Measurements from ENCODE around the gene PIM2.

The PIM2 gene

DNA sequence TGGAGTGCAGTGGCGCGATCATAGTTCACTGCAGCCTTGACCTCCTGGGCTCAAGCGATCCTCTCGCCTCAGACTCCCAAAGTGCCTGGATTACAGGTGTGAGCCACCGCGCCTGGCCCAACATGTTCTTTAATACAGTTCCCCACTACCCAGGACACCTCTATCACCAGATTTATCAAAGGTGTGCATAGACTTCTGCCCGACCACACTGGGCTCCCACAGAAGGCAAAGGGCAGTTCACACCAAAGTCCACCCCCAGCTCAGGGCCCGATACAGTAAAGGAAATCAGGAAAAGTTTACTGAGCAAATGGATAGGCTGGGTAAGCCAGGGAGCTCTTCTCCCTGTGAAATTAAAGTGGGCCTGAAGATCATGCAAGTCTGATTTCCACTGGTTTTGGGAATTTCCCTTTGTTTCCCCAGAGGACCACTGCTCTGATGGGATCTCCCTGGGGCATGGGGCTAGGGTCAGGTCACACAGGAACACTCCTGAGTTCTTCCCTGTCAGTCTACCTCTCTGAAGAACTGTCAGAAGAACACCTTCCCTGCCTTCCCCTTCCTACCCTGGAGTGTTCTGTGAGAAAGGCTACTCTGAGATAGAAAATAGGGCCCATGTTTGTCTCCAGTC, 17.7 kb upstream of the PIM2 start:
- H3K4me3 ChIP-seq (ENCODE audit: low read depth, low read length) = no peak overlapping the region

DNA sequence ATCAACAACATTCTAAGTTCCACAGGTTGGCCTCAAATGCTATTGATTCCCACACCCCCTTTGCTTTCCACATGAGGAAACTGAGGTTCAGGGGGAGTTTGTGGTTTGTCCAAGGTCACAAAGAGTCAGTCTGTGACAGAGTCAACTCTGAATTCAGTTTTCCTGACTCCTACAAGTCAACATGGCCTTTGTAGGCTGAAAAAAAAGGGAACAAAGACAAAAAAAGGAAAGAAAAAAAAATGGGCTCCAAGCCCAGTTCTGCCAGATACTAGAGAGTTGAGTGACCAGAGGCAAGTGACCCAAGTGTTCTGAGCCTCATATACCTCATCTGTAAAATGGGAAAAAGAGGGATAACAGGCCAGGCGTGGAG, 16.5 kb upstream of the PIM2 start:
- H3K4me3 ChIP-seq (ENCODE audit: low read depth, low read length) = no peak overlapping the region

DNA sequence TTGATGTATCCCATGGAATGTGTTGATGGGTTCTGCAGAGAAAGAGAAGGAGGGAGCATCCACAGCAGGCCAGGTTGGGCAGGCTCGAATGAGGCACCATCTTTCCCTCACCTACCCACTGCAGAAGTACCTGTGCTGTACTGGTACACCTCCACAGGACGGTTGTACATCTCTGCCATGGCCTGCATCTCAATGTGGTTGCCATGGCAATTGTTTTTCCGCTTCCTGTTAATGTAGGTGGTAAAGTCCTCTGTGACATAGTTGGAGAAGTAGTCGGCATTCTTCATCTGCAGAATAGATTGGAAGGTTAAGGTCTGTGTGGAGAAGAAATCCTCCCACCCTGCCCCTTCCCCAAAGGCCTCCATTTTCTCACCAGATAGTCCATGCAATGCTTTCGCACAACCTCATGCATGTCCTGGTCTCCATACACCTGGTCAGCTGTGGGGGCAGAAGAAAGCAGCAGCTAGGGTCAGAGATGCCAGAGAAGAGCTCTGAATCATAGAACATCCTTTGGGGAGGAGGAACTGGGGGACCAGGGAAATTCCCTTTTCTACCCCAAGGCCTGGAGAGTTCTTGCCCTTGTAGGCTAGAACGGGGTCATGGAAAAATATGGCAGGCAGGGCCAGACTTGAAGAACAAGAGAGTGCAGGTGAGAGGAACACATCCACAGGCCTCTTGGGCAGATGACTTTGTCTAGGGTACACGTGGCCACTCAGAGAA, 15.9 kb upstream of the PIM2 start:
- H3K4me3 ChIP-seq (ENCODE audit: low read depth, low read length) = no peak overlapping the region

- no peak overlapping the region for H3K4me3 ChIP-seq (ENCODE audit: low read depth, low read length)
These were observed 14.9 kb upstream of the PIM2 start for GRCh38 chrX:48933757-48934156.

DNA sequence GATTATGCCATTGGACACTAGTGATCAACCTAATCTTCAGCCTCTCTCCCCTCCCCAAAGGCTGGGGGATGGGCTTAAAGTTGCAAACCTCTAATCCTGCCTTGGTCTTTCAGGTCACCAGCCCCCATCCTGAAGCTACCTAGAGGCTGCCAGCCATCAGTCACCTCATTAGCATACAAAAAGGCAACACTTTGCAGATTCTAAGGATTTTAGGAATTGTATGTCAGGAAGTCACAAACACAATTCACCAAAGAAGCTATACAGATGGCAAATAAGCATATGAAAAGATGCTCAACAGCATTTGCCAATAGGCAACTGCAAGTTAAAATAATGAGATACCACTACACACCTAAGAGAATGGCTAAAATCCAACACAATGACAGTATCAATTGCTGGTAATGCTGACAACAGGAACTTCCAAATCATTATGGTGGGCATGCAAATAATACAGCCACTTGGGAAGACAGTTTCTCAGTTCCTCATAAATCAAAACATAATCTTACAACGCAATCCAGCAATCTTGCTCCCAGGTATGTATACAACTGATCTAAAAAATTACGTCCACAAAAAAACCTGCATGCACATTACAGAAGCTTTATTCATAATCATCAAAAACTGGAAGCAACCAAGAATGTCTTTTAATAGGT, 9.0 kb upstream of the PIM2 start:
- no peak overlapping the region for H3K4me3 ChIP-seq (ENCODE audit: low read depth, low read length)

DNA sequence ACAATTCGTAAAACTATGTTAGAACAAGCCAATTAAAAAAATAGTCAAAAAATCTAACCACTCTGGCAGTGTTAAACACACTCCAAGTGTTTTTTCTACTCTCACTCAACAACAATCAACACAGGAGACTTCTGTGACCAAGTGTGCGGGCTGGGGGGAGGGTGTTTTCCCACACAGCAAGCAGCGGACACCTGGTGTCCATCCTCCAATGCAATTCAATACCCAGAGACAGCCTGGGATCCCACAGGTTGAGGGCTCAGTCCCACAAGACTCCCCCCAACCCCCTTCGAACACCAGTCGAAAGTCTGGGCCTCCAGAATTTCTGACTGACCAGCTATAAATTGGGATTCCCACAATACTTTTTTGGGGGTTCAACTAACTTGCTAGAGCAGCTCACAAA, 8.3 kb upstream of the PIM2 start:
- H3K4me3 ChIP-seq (ENCODE audit: low read depth, low read length) = no peak overlapping the region

DNA sequence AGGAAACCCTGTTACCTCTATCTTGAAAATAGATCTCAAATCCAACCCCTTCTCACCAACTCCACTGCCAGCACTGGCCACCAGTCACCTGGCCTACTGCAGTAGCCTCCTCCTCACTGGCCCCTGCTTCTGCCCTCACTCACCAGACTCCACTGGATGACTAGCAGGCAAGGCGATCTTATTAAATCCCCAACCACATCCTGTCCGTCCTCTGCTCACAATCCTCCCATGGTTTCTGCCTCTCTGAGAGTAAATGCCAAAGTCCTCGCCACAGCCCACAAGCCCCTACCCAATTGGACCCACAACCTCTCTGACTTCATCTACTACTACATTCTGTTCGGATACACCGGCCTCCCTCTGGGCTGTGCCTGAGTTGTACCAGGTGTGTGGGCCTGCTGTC, 5.4 kb upstream of the PIM2 start:
- H3K4me3 ChIP-seq (ENCODE audit: low read depth, low read length) = no peak overlapping the region

DNA sequence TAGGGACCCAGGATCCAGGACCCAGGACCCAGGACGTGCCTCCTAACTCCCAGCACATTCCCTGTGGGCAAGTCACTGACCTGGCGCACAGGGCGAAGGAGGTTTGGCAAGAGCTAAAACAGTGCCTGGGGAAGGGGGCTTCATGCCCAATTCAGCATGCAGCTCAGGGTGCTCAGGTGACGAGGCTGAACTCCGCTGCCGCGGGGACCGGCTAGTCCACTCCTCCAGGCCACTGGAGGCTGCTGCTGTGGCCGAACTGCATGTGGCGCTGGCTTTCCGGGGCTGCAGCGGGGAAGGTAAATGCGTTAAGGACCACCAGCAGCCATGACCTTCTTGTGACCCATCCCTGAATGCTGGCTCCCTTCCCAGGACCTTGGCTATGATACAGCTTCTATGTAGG, 4.9 kb upstream of the PIM2 start:
- H3K4me3 ChIP-seq (ENCODE audit: low read depth, low read length) = no peak overlapping the region

- H3K4me3 ChIP-seq (ENCODE audit: low read depth, low read length) = no peak overlapping the region
These were observed 1.9 kb upstream of the PIM2 start for GRCh38 chrX:48920718-48921104.

DNA sequence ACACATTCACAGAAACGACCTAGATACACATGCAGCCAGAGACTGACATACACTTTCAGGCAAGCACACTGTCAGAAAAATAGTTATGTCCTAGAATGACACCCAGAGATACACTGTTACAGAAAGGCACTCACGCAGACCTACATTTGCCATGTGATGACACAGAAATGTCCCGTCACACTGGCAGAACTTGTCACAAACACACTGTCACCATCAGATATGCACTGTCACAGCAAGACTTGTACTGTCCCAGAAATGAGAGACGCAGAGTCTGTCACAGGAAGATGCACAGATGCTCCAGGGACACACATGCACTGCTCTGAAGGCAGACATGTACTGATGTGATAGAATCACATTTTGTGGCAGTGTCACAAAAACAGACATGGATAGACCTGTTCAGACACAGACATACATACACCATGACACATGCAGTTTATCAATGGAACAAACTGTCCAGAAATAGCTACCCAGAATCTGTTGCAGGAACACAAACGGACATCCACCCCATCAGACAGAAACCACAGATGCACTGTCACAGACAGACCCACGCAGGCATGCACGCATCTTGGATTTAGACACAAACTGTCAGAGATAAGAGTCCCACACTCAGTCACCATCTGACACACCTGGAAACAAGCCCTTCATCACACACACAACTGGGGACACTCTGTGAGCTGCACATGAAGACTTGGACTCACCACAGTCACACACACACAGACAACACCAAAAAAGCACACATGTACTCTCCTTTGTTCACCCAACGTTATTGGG, 1.3 kb upstream of the PIM2 start:
- peak overlapping the region; percentile 33 for H3K4me3 ChIP-seq (ENCODE audit: low read depth, low read length)

DNA sequence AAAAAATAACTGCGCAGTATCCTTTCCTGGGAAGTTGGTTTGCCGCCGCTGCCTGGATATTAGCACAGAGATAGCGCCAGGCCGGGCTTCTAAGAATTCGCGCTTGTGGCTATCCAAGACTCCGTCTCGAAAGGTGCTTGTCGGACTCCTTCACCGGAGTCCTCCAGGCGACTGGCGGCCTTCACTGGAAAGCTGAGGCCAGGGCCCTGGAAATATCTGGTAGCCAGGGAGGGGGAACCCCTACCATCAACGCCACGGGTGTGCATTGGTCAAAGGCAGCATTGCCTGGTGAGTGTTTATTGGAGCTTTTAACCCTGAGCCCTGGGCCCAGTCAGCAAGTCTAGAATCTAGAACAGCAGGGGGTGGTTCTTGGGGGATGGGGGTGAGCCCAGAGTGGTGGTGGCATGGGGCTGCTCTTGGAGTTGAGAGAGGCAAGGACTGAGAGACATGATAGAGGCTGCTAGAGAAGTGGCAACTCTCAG, 577 bp upstream of the PIM2 start:
- peak overlapping the region; percentile 33 for H3K4me3 ChIP-seq (ENCODE audit: low read depth, low read length)

- peak overlapping the region; percentile 88 for H3K4me3 ChIP-seq (ENCODE audit: low read depth, low read length)
These were observed 552 bp downstream of the PIM2 start for GRCh38 chrX:48918301-48918642.

DNA sequence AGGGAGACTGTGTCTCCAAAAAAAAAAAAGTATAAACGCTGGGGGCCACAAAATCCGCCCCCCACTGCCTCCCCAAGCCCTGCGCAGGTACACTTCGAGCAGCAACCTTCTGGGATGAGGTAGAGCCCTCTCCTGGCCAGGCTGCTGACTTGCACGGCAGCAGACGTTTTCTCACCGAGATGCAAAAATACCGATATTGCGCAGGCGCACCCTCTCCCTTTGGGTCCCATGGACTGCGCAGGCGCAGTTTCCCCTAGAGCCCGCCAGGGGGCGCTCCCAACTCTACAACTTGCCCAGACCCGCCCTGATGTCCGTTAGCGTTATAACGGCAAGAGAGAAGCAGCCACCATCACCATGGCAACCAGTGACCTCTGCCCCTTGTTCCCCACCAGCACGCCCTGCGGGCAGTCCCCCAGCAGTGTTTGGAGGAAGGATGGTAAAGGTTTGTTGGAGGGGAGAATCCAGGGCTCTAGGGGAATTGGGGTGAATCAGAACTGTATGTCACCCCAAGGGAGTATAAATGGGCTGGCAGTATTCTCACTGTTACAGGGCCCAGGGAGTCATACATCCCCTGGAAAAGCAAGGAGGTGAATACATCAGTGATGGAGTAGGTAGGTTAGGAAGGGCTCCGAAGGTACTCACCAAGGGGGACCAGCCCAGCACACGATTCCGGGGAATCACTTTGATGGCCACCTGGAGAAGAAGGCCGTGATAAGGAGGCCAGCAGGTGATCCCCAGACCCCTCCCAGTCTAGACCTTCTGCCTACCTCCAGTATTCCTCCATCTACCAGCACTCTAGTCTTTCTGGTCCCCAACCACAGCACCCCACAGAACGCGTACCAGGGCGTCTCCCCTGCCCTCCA, 1.5 kb downstream of the PIM2 start:
- H3K4me3 ChIP-seq (ENCODE audit: low read depth, low read length) = peak overlapping the region; percentile 88

GRCh38 chrX:48914593-48915493, 4.0 kb downstream of the PIM2 start:
- H3K4me3 ChIP-seq (ENCODE audit: low read depth, low read length) = no peak overlapping the region

- no peak overlapping the region for H3K4me3 ChIP-seq (ENCODE audit: low read depth, low read length)
These were observed 5.0 kb downstream of the PIM2 start for GRCh38 chrX:48913605-48914366.

DNA sequence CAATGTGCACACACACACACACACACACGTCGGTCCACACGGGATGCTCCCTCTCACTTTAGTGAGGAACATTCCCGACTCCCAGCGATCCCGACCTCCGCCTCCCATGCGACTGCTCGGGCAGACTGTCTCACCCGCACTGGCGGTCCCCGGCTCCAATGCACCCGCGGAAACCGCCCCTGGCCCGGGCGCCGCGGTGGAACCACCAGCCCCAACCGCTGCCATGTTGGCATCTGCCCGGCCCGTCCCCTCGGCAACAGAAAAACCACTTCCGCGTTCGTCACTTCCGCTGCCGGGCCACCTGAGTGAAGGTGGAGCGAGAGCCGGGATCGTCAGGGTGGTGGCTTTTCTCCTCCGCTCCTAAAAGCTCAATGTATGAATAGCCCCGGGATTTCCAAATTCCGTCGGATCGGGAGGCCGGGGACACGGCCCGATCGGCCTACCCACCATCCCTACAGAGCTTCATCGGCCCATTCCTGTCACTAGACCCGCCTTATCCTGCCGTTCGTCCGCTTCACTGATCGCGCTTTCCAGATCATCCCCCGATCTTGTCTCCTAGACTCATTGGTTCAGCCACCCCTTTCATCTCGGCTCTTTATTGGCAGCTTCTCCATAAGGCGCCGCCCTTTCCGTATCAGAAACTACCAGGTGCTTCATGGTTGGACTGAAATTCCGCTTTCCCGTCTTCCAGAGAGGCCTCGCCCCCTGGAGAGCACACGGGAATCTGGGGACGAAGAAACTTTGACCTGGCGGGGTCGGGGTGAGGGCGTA, 7.2 kb downstream of the PIM2 start, which contains the start of gene SLC35A2:
Gene SLC35A2, minus strand, starts transcription at position 235 of the 771 bp plus-strand sequence. Its CDS starts 10 bp downstream, at position 225.
- H3K4me3 ChIP-seq (ENCODE audit: low read depth, low read length) = peak within 1 kb of the TSS; percentile 60

DNA sequence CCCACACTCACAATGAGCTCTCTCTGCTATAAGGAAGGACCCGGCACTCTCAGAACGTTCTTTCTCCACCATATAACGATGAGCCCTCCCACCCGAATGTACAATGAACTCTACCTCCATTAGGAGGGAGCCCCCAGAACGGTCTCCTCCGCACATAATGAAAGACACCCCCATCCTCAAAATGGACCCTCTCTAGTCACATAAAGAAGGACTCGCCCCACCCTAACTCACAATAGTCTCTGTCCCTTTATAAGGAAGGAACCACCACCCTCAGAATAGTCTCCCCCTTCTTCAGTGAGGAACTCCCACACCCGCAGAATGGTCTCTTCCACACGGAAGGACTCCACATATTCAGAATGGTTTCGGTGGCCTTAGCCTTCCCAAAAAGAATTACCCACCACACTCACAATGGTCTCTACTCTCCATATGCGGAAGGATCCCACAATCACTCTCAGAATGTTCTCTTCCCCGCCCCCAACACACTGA, 7.9 kb downstream of the PIM2 start:
- peak overlapping the region; percentile 60 for H3K4me3 ChIP-seq (ENCODE audit: low read depth, low read length)
